Lower lobe of right lung (tissue), 2 donors: ENCODE measurements around the gene ZDHHC11B. TPM values are rescaled to one million over a fixed set of nuclear protein-coding genes. Genes with fewer than 3 reads are reported as not detected.
A peak's percentile ranks its signal among the peaks of the same experiment; 100 is the strongest.
"Not testable (repeated sequence)": the region's sequence is repeated elsewhere in the genome, so short reads cannot be mapped to it uniquely, and the experiment has no call there.

Experiments used
- ATAC-seq, 2 donors: fragments of 200-7000 bp; cut with Tn5 transposase; one replicate each; pipeline ENCODE4 v1.9.1; 2020 to 2022; ENCODE audit warnings: mild to moderate bottlenecking in 2 of 2, moderate library complexity in 2 of 2
- DNase-seq: peaks from one replicate; pipeline ENCODE4 v3.0.0-alpha.2; 2020
- H3K27ac ChIP-seq: fragments of 200-600 bp; one replicate; pipeline ENCODE4 v1.8.0; 2022
- H3K27me3 ChIP-seq: fragments of 200-600 bp; one replicate; pipeline ENCODE4 v1.8.0; 2022; ENCODE audit warnings: low read depth
- H3K36me3 ChIP-seq: fragments of 200-600 bp; one replicate; pipeline ENCODE4 v1.8.0; 2022; ENCODE audit warnings: mild to moderate bottlenecking
- H3K4me1 ChIP-seq: fragments of 200-600 bp; one replicate; pipeline ENCODE4 v1.8.0; 2022
- H3K4me3 ChIP-seq: fragments of 200-600 bp; one replicate; pipeline ENCODE4 v1.8.0; 2022; ENCODE audit warnings: mild to moderate bottlenecking
- H3K9me3 ChIP-seq: fragments of 200-600 bp; one replicate; pipeline ENCODE4 v1.8.0; 2022
- intact Hi-C: fragments of 100-400 bp; cut with DNase I; formaldehyde crosslinking; loops from one replicate; pipeline ENCODE4 v1.11.0; 2022
- total RNA-seq: library from RNA; stranded (reverse); fragmentation: NEBNext Ultra II Directional; extraction: Animal tissue kit (Norgen Biotek cat#: 25700); gene quantifications from one replicate; pipeline ENCODE4 v1.2.1, GENCODE V29; 2021
- TF ChIP-seq, protein P1 (sequence below): fragments of 200-600 bp; IDR thresholded peaks from one replicate; pipeline ENCODE4 v1.8.0; 2022; ENCODE audit warnings: antibody characterized with exemption, mild to moderate bottlenecking
- donor health status: DM: no; HTN: yes; CAD: no; lungs with severe emphysema.

ZDHHC11B gene
- total RNA-seq, 1 donor from 2014 or later: 14.9 TPM

DNA sequence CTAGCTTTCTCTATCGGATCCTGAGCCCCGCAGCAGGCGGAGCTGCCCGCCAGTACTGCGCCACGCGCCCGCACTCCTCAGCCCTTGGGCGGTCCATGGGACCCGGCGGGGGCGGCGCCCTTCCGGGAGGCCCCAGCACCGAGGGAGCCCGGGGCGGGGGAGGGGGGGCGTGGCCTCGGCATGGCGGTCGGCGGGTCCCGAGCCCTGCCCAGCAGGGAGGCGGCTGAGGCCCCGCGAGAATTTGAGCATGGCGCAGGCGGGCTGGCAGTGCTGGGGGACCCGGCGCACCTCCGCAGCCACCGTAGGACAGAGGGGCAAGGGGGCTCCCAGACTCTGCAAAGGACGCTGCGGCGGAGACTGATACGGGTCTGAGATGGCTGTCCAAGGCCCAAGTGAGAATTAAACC lies 6.8 kb downstream of the ZDHHC11B start:
- Histone ChIP-seq H3K27me3 (no peaks in the 10 kb centered on the region), H3K4me1 (no peaks in the 10 kb centered on the region), H3K36me3 (no peaks in the 10 kb centered on the region), H3K4me3 (no peak overlapping the region), H3K9me3 (no peaks in the 10 kb centered on the region), H3K27ac (no peak overlapping the region)
- TF ChIP-seq, protein P1, sequence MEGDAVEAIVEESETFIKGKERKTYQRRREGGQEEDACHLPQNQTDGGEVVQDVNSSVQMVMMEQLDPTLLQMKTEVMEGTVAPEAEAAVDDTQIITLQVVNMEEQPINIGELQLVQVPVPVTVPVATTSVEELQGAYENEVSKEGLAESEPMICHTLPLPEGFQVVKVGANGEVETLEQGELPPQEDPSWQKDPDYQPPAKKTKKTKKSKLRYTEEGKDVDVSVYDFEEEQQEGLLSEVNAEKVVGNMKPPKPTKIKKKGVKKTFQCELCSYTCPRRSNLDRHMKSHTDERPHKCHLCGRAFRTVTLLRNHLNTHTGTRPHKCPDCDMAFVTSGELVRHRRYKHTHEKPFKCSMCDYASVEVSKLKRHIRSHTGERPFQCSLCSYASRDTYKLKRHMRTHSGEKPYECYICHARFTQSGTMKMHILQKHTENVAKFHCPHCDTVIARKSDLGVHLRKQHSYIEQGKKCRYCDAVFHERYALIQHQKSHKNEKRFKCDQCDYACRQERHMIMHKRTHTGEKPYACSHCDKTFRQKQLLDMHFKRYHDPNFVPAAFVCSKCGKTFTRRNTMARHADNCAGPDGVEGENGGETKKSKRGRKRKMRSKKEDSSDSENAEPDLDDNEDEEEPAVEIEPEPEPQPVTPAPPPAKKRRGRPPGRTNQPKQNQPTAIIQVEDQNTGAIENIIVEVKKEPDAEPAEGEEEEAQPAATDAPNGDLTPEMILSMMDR: no peak
- DNase-seq (peak; percentile 47), ATAC-seq (no peak)
- intact Hi-C loops: no loop called here

DNA sequence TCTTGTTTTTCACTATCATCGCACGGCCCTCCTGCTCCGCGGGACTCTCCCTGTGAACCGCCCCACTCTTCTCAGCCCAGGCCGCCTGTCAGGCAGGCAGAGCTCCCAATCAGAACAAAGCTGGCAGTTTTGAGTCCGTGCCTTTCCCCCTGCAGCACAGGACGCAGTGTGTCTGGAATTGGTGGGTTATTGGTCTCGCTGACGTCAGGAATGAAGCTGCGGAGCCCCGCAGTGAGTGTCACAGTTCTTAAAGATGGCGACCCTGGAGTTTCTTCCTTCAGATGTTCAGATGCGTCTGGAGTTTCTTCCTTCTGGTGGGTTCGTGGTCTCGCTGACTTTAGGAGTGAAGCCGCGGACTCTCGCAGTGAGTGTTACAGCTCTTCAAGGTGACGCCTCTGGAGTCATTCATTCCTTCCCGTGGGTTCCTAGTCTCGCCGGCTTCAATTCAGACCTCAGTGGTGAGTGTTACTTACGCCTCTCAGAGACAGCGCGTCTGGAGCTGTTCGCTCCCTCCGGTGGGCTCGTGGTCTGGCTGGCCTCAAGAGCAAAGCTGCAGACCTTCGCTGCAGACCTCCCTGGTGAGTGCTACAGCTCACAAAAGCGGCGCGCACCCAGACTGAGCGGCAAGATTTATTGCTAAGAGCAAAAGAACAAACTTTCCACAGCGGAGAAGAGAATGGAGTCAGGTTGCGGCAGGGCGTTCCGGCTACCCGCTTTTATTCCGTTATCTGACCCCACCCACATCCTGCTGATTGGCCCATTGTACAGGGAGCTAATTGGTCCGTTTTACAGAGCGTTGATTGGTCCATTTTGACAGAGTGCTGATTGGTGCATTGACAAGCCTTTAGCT lies 7.4 kb downstream of the ZDHHC11B start:
- H3K4me3 ChIP-seq: no peak overlapping the region
- TF ChIP-seq, protein P1: no peak
- no peaks in the 10 kb centered on the region for H3K4me1 ChIP-seq
- DNase-seq (no peak), ATAC-seq (no peak)
- intact Hi-C loops: no loop called here
- no peaks in the 10 kb centered on the region for H3K36me3 ChIP-seq
- H3K27me3 ChIP-seq: no peaks in the 10 kb centered on the region
- H3K27ac ChIP-seq: no peak overlapping the region
- no peaks in the 10 kb centered on the region for H3K9me3 ChIP-seq

DNA sequence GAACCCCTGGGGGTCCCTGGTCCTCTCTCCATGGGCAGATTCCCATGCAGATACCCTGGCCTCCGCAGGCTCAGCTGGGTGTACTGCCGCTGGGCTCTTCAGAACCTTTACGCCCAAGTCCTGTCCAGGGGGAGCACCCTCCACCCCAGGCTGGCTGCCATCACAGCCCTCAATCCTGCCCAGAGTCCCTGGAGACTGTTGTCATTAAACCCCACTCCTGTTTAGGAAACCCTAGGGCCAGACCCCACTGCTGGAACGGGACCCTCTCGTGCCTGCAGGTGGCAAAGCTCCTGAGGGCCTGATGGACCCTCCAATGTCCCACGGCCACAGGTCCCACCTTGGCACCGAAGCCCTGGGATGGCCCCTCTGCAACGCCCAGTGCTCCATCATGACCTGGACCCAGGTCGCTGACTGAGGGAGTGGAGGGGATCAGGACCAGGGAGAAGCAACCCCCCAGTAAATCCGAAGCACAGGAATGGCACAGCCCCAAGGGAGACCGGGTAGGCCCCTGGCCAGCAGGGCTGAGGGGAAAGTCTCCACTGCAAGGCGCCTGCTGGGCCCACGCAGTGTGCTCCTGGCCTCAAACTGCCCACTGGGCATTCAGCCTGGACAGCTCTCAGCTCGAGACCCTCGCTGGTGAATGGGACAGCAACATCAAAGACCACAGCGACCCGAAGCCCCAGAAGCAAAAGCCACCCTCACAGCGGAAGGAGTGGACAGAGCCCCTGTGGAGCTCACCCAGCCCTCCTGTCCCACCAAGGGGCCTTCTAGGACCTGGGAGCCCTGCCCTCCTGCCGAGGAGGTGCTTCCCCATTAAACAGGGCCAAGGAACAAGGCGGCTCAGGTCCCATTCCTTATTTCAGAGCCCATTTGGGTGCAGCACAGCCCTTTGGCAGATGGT lies 8.3 kb downstream of the ZDHHC11B start:
- no peaks in the 10 kb centered on the region for H3K9me3 ChIP-seq
- TF ChIP-seq, protein P1: no peak
- no peak for DNase-seq
- H3K4me1 ChIP-seq: no peaks in the 10 kb centered on the region
- no peak for ATAC-seq
- no peaks in the 10 kb centered on the region for H3K36me3 ChIP-seq
- intact Hi-C loops: no loop called here
- H3K27me3 ChIP-seq: no peaks in the 10 kb centered on the region
- no peak overlapping the region for H3K27ac ChIP-seq
- no peak overlapping the region for H3K4me3 ChIP-seq

DNA sequence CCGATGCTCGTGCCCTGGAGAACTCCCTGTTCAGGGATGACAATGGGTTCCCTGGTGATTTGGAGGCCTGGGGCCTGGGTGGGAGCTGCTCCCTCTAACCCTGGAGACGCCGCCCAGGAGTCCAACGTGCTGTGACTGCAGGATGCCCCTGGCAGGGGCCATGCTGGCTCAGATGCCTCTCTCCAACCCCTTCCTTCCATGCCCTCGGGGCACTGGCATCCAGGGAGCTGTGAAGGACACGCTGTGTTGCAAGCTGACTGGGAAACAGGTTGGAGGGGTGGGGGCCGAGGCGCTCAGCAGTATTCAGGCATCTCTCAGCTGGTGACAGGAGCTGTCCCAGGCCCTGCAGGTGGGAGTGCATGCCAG lies 9.0 kb downstream of the ZDHHC11B start:
- H3K27ac ChIP-seq, H3K4me1 ChIP-seq, H3K36me3 ChIP-seq, intact Hi-C loops, DNase-seq, ATAC-seq, H3K4me3 ChIP-seq, H3K27me3 ChIP-seq, H3K9me3 ChIP-seq: not testable (repeated sequence)

DNA sequence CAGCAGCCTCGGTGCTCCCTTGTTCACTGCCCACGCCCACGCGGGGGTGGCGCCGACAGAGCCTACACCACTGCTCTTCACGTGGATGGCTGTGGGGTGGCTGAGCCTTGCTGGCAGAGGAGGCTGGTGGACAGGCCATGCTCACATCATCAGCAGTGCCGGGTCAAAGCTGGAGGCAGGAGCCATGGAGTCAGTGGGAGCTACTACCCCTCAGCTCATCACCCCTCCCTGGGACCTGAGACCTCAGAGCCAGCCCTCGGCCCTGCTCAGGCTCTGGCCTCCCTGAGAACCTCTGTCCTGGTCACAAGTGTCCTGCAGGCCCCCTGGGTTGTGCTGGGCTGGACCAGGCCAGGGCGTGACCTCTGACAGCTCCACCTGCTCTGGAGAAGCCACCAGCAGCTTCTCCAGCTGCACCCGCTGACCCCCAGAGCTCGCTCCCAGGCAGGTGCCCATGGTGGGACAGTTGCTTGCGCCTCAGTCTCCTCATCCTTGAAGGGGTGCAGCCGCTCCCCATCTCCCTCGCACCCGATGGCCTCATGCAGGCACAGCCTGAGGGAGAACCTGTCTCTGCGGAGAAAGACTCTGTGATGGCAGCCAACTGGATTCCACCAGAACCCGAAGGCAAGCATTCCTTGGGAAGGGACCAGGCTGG lies 9.5 kb downstream of the ZDHHC11B start:
- H3K36me3 ChIP-seq, H3K27ac ChIP-seq, intact Hi-C loops, H3K4me3 ChIP-seq, DNase-seq, H3K9me3 ChIP-seq, ATAC-seq, H3K27me3 ChIP-seq, H3K4me1 ChIP-seq: not testable (repeated sequence)

DNA sequence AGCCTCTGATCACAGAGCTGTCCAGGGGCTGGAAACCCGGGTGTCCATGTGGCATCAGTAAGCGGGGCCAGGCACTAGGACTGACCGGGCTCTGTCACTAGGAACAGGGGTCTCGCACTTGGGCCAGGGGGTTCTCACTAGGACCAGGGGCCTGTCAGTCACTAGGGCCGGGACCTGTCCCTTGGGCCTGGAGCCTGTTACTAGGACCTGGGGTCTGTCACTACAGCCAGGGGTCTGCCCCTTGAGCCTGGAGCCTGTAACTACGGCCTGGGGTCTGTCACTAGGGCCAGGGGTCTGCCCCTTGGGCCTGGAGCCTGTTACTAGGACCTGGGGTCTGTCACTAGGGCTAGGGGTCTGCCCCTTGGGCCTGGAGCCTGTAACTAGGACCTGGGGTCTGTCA lies 10.2 kb downstream of the ZDHHC11B start:
- H3K36me3 ChIP-seq, H3K4me1 ChIP-seq, H3K27me3 ChIP-seq, H3K9me3 ChIP-seq, H3K4me3 ChIP-seq, ATAC-seq, H3K27ac ChIP-seq, intact Hi-C loops, DNase-seq: not testable (repeated sequence)
